ENCODE data around the gene PNCK. TPM values are rescaled to one million over a fixed set of nuclear protein-coding genes. Genes with fewer than 3 reads are reported as not detected.
"Not testable (repeated sequence)": the region's sequence is repeated elsewhere in the genome, so short reads cannot be mapped to it uniquely, and the experiment has no call there.

PNCK gene
- total RNA-seq, 1 experiment from 2014 or later = 0.60 TPM

- ChIA-PET CTCF (no interaction called here), POLR2A (ENCODE audit: low non-redundant PET) (no interaction called here)
- no TSS peak for BruUV-seq (replicated peaks)
- no peak for DNase-seq (ENCODE audit: low spot score)
- H3K27ac ChIP-seq (ENCODE audit: low read depth, low read length, poor library complexity, severe bottlenecking) = no peak overlapping the region
- no peaks in the 10 kb centered on the region for H3K36me3 ChIP-seq (ENCODE audit: insufficient read depth, low read length, poor library complexity, severe bottlenecking)
- no peak for TF ChIP-seq EZH2 (IDR thresholded peaks at IDR 0.05; ENCODE audit: borderline replicate concordance, low read depth, low read length, poor library complexity, severe bottlenecking)
- TF ChIP-seq, protein P1, sequence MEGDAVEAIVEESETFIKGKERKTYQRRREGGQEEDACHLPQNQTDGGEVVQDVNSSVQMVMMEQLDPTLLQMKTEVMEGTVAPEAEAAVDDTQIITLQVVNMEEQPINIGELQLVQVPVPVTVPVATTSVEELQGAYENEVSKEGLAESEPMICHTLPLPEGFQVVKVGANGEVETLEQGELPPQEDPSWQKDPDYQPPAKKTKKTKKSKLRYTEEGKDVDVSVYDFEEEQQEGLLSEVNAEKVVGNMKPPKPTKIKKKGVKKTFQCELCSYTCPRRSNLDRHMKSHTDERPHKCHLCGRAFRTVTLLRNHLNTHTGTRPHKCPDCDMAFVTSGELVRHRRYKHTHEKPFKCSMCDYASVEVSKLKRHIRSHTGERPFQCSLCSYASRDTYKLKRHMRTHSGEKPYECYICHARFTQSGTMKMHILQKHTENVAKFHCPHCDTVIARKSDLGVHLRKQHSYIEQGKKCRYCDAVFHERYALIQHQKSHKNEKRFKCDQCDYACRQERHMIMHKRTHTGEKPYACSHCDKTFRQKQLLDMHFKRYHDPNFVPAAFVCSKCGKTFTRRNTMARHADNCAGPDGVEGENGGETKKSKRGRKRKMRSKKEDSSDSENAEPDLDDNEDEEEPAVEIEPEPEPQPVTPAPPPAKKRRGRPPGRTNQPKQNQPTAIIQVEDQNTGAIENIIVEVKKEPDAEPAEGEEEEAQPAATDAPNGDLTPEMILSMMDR (conservative IDR thresholded peaks at IDR 0.05; ENCODE audit: low read depth, low read length) = no peak
- H3K27me3 ChIP-seq (replicated peaks; ENCODE audit: insufficient read depth, low read depth, low read length, poor library complexity) = no peaks in the 10 kb centered on the region
- no peak overlapping the region for H3K4me3 ChIP-seq (ENCODE audit: low read depth, low read length, poor library complexity, severe bottlenecking)
- intact Hi-C loops (cut with micrococcal nuclease; ENCODE audit: unreplicated experiment) = no loop called here
- H3K9me3 ChIP-seq (ENCODE audit: low read depth, low read length, poor library complexity, severe bottlenecking) = no peaks in the 10 kb centered on the region
- H3K4me1 ChIP-seq (ENCODE audit: insufficient read depth, low read length, poor library complexity, severe bottlenecking) = no peaks in the 10 kb centered on the region
These were observed 19.1 kb upstream of the PNCK start for GRCh38 chrX:153692611-153693156.

GRCh38 chrX:153692003-153692402 is 18.4 kb upstream of the PNCK start:
- no peak for DNase-seq (ENCODE audit: low spot score)
- intact Hi-C loops (cut with micrococcal nuclease; ENCODE audit: unreplicated experiment) = no loop called here
- H3K36me3 ChIP-seq (ENCODE audit: insufficient read depth, low read length, poor library complexity, severe bottlenecking) = no peaks in the 10 kb centered on the region
- ChIA-PET POLR2A (ENCODE audit: low non-redundant PET) (no interaction called here), CTCF (no interaction called here)
- no peak overlapping the region for H3K4me3 ChIP-seq (ENCODE audit: low read depth, low read length, poor library complexity, severe bottlenecking)
- peaks cover 4% of the 10 kb centered on the region for H3K4me1 ChIP-seq (ENCODE audit: insufficient read depth, low read length, poor library complexity, severe bottlenecking)
- BruUV-seq (replicated peaks) = no TSS peak
- no peak for TF ChIP-seq EZH2 (IDR thresholded peaks at IDR 0.05; ENCODE audit: borderline replicate concordance, low read depth, low read length, poor library complexity, severe bottlenecking)
- TF ChIP-seq, protein P1 (conservative IDR thresholded peaks at IDR 0.05; ENCODE audit: low read depth, low read length) = no peak
- no peaks in the 10 kb centered on the region for H3K27me3 ChIP-seq (replicated peaks; ENCODE audit: insufficient read depth, low read depth, low read length, poor library complexity)
- no peaks in the 10 kb centered on the region for H3K9me3 ChIP-seq (ENCODE audit: low read depth, low read length, poor library complexity, severe bottlenecking)
- H3K27ac ChIP-seq (ENCODE audit: low read depth, low read length, poor library complexity, severe bottlenecking) = no peak overlapping the region

DNA sequence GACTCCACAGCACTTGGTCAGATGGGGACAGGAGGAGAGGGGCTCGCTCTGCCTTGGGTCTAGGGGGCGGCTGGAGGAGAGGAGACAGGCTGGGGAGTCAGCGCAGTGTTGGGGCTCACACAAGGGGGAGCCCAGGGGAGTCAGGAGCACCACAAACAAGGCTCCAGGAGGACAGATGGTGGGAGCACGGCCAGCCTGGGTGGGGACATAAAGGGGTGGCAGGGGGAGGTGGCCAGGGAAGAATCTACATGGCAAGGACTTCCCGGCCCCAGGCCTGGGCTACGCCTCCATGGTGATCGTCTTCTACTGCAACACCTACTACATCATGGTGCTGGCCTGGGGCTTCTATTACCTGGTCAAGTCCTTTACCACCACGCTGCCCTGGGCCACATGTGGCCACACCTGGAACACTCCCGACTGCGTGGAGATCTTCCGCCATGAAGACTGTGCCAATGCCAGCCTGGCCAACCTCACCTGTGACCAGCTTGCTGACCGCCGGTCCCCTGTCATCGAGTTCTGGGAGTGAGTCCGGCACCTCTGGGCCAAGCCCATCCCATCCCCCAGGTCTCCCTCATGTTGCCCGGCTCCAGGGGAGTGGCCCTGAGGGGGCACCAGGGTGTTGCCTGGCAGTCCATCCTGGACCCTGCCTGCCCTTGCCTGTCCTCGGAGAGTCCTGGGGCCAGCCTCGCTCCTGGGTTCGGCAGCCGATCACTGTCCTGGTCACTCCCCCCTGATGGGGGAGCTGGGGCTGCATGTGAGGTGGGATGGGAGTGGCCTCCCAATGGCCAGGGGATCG is 17.6 kb upstream of the PNCK start:
- BruUV-seq (replicated peaks) = not testable (repeated sequence)

GRCh38 chrX:153690466-153690865 is 16.9 kb upstream of the PNCK start:
- intact Hi-C loops (cut with micrococcal nuclease; ENCODE audit: unreplicated experiment) = no loop called here
- POLR2A ChIA-PET (ENCODE audit: low non-redundant PET) = no interaction called here
- Histone ChIP-seq H3K27ac (ENCODE audit: low read depth, low read length, poor library complexity, severe bottlenecking) (no peak overlapping the region), H3K4me3 (ENCODE audit: low read depth, low read length, poor library complexity, severe bottlenecking) (no peak overlapping the region), H3K4me1 (ENCODE audit: insufficient read depth, low read length, poor library complexity, severe bottlenecking) (peaks cover 5% of the 10 kb centered on the region), H3K36me3 (ENCODE audit: insufficient read depth, low read length, poor library complexity, severe bottlenecking) (no peaks in the 10 kb centered on the region), H3K27me3 (replicated peaks; ENCODE audit: insufficient read depth, low read depth, low read length, poor library complexity) (no peaks in the 10 kb centered on the region), H3K9me3 (ENCODE audit: low read depth, low read length, poor library complexity, severe bottlenecking) (no peaks in the 10 kb centered on the region)
- BruUV-seq (replicated peaks) = no TSS peak
- no peak for DNase-seq (ENCODE audit: low spot score)
- TF ChIP-seq EZH2 (IDR thresholded peaks at IDR 0.05; ENCODE audit: borderline replicate concordance, low read depth, low read length, poor library complexity, severe bottlenecking) = no peak
- TF ChIP-seq, protein P1 (conservative IDR thresholded peaks at IDR 0.05; ENCODE audit: low read depth, low read length) = no peak
- CTCF ChIA-PET = no interaction called here

More for the DNA sequence above, 17.6 kb upstream of the PNCK start:
- intact Hi-C loops (cut with micrococcal nuclease; ENCODE audit: unreplicated experiment); DNase-seq (ENCODE audit: low spot score); H3K27me3 ChIP-seq (replicated peaks; ENCODE audit: insufficient read depth, low read depth, low read length, poor library complexity); CTCF ChIA-PET; H3K4me3 ChIP-seq (ENCODE audit: low read depth, low read length, poor library complexity, severe bottlenecking); H3K27ac ChIP-seq (ENCODE audit: low read depth, low read length, poor library complexity, severe bottlenecking); H3K36me3 ChIP-seq (ENCODE audit: insufficient read depth, low read length, poor library complexity, severe bottlenecking); POLR2A ChIA-PET (ENCODE audit: low non-redundant PET); H3K9me3 ChIP-seq (ENCODE audit: low read depth, low read length, poor library complexity, severe bottlenecking); H3K4me1 ChIP-seq (ENCODE audit: insufficient read depth, low read length, poor library complexity, severe bottlenecking): not testable (repeated sequence)

All from A673 (cell line).